ENCODE results near the gene GRID1.

DNA sequence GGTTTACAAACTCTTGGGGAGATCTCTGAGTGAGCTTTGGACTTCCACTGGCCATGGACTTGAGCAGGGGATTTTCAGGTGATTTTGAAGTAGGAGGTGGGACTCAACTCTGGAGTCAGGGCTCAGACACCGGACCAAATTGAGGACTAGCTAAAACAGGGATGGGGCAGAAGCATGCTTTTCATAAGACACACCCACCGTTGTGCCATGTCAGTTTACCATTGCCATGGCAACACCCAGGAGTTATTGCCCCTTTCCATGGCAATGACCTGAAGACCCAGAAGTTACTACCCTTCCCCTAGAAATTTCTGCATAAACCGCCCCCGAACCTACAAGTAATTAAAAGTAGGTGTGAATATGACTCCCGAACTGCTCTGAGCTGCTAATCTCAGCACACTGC is 320.7 kb downstream of the GRID1 start:
- TF ChIP-seq, protein P1, sequence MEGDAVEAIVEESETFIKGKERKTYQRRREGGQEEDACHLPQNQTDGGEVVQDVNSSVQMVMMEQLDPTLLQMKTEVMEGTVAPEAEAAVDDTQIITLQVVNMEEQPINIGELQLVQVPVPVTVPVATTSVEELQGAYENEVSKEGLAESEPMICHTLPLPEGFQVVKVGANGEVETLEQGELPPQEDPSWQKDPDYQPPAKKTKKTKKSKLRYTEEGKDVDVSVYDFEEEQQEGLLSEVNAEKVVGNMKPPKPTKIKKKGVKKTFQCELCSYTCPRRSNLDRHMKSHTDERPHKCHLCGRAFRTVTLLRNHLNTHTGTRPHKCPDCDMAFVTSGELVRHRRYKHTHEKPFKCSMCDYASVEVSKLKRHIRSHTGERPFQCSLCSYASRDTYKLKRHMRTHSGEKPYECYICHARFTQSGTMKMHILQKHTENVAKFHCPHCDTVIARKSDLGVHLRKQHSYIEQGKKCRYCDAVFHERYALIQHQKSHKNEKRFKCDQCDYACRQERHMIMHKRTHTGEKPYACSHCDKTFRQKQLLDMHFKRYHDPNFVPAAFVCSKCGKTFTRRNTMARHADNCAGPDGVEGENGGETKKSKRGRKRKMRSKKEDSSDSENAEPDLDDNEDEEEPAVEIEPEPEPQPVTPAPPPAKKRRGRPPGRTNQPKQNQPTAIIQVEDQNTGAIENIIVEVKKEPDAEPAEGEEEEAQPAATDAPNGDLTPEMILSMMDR (IDR thresholded peaks at IDR 0.05) = no peak
- no peak for TF ChIP-seq POLR2A (IDR thresholded peaks at IDR 0.05)

Measured in thyroid gland (tissue), 4 donors.